Activated naive CD4-positive, alpha-beta T cell (primary cell): ENCODE measurements around the gene RASGRF1.

Experiments
- DNase-seq, 4 experiments: peaks; one replicate each; lab custom pipeline; 2025; lab: John Stamatoyannopoulos, UW

RASGRF1 gene

GRCh38 chr15:78987556-78988360, 102.8 kb downstream of the RASGRF1 start:
- no peak for DNase-seq

GRCh38 chr15:78985859-78986475, 104.6 kb downstream of the RASGRF1 start:
- DNase-seq = no peak

GRCh38 chr15:78984041-78984440, 106.5 kb downstream of the RASGRF1 start:
- DNase-seq = no peak

GRCh38 chr15:78983146-78983918, 107.2 kb downstream of the RASGRF1 start:
- DNase-seq = no peak

- DNase-seq = no peak
Measured at GRCh38 chr15:78982736-78983135, 107.8 kb downstream of the RASGRF1 start.

GRCh38 chr15:78981532-78982313, 108.9 kb downstream of the RASGRF1 start:
- no peak for DNase-seq

GRCh38 chr15:78979456-78980320, 110.9 kb downstream of the RASGRF1 start:
- DNase-seq = no peak

- no peak for DNase-seq
Measured at GRCh38 chr15:78978601-78979179, 111.9 kb downstream of the RASGRF1 start.

- DNase-seq = no peak
Measured at GRCh38 chr15:78977591-78978347, 112.8 kb downstream of the RASGRF1 start.

- no peak for DNase-seq
Measured at GRCh38 chr15:78977091-78977571, 113.4 kb downstream of the RASGRF1 start.

GRCh38 chr15:78976691-78977090, 113.9 kb downstream of the RASGRF1 start:
- no peak for DNase-seq

GRCh38 chr15:78974272-78974918, 116.2 kb downstream of the RASGRF1 start:
- no peak for DNase-seq

- DNase-seq = no peak
Measured at GRCh38 chr15:78969687-78970349, 120.8 kb downstream of the RASGRF1 start.

GRCh38 chr15:78968539-78969271, 121.9 kb downstream of the RASGRF1 start:
- DNase-seq = no peak

GRCh38 chr15:78968114-78968513, 122.5 kb downstream of the RASGRF1 start:
- no peak for DNase-seq

GRCh38 chr15:78960308-78960707, 130.3 kb downstream of the RASGRF1 start:
- no peak for DNase-seq

GRCh38 chr15:78959360-78959759, 131.2 kb downstream of the RASGRF1 start:
- no peak for DNase-seq
